SK-N-DZ (cell line): ENCODE results near the gene PAPPA2. TPM values are rescaled to one million over a fixed set of nuclear protein-coding genes. Genes with fewer than 3 reads are reported as not detected.
A peak's percentile ranks its signal among the peaks of the same experiment; 100 is the strongest.
"Not testable (repeated sequence)": the region's sequence is repeated elsewhere in the genome, so short reads cannot be mapped to it uniquely, and the experiment has no call there.

Experiments
- DNase-seq: peaks from one replicate; pipeline ENCODE4 v3.0.0-alpha.2; 2015; ENCODE audit warnings: low spot score
- polyA plus RNA-seq, 2 experiments: library from polyadenylated mRNA; depleted of rRNA; stranded (reverse); fragments of >200 nt; gene quantifications; 2 replicates each; pipeline ENCODE4 v1.2.3, GENCODE V29; 2014

The PAPPA2 gene
- 0.02 and 0.08 TPM in 2 replicates for polyA plus RNA-seq (2014; cell fraction: cytosol; rRNA removed)
- 0.02 TPM in 1 of 2 replicates, not detected in the other for polyA plus RNA-seq (2014; cell fraction: nucleus; rRNA removed)

GRCh38 chr1:176462674-176463378 lies at the start of gene PAPPA2:
PAPPA2 (plus strand) TSS chr1:176463175; CDS start chr1:176556323, 93,148 bp downstream.
- no peak for DNase-seq

- no peak for DNase-seq
Measured at GRCh38 chr1:176416777-176417176, 46.2 kb upstream of the PAPPA2 start.

- not testable (repeated sequence) for DNase-seq
Measured at GRCh38 chr1:176419608-176420007, 43.4 kb upstream of the PAPPA2 start.

GRCh38 chr1:176434234-176434633 lies 28.7 kb upstream of the PAPPA2 start:
- no peak for DNase-seq

- DNase-seq, result no peak
Measured at GRCh38 chr1:176436251-176436650, 26.7 kb upstream of the PAPPA2 start.

- DNase-seq, result no peak
Measured at GRCh38 chr1:176440176-176440575, 22.8 kb upstream of the PAPPA2 start.

- no peak for DNase-seq
Measured at GRCh38 chr1:176444286-176444685, 18.7 kb upstream of the PAPPA2 start.

- no peak for DNase-seq
Measured at GRCh38 chr1:176445402-176445801, 17.6 kb upstream of the PAPPA2 start.

- no peak for DNase-seq
Measured at GRCh38 chr1:176448340-176448739, 14.6 kb upstream of the PAPPA2 start.

- DNase-seq, result no peak
Measured at GRCh38 chr1:176450526-176450925, 12.4 kb upstream of the PAPPA2 start.

- not testable (repeated sequence) for DNase-seq
Measured at GRCh38 chr1:176451741-176452140, 11.2 kb upstream of the PAPPA2 start.

GRCh38 chr1:176456795-176457194 lies 6.2 kb upstream of the PAPPA2 start:
- no peak for DNase-seq

GRCh38 chr1:176460544-176461336 lies 2.2 kb upstream of the PAPPA2 start:
- no peak for DNase-seq

GRCh38 chr1:176461576-176461975 lies 1.4 kb upstream of the PAPPA2 start:
- DNase-seq, result no peak

- peak; percentile 3 for DNase-seq
Measured at GRCh38 chr1:176466514-176466913, 3.5 kb downstream of the PAPPA2 start.

GRCh38 chr1:176469450-176470010 lies 6.6 kb downstream of the PAPPA2 start:
- no peak for DNase-seq

- no peak for DNase-seq
Measured at GRCh38 chr1:176471338-176472121, 8.6 kb downstream of the PAPPA2 start.

- DNase-seq, result no peak
Measured at GRCh38 chr1:176479971-176480370, 17.0 kb downstream of the PAPPA2 start.

GRCh38 chr1:176480750-176481149 lies 17.8 kb downstream of the PAPPA2 start:
- DNase-seq, result no peak

- DNase-seq, result no peak
Measured at GRCh38 chr1:176485083-176485482, 22.1 kb downstream of the PAPPA2 start.

GRCh38 chr1:176494436-176494835 lies 31.5 kb downstream of the PAPPA2 start:
- no peak for DNase-seq

- no peak for DNase-seq
Measured at GRCh38 chr1:176499671-176500070, 36.7 kb downstream of the PAPPA2 start.
